KOPT-K1 (cell line): ENCODE data around the gene BAZ2B.

Source experiments
- H3K27ac ChIP-seq: fragments of 200-600 bp; sonication (generic); 2 replicates; pipeline ENCODE4 v1.5.1; 2016; ENCODE audit warnings: antibody characterized with exemption, mild to moderate bottlenecking, low read depth, low read length; ENCODE audit not compliant: poor library complexity, severe bottlenecking
- H3K36me3 ChIP-seq: fragments of 200-600 bp; sonication (generic); 2 replicates; pipeline ENCODE4 v1.5.1; 2017; ENCODE audit warnings: antibody characterized with exemption, mild to moderate bottlenecking, low read length, moderate library complexity; ENCODE audit not compliant: insufficient read depth
- H3K9me3 ChIP-seq: fragments of 200-600 bp; sonication (generic); 2 replicates; pipeline ENCODE4 v1.5.1; 2017; ENCODE audit warnings: antibody characterized with exemption, low read length, mild to moderate bottlenecking; ENCODE audit not compliant: insufficient read depth, poor library complexity, severe bottlenecking

The BAZ2B gene

DNA sequence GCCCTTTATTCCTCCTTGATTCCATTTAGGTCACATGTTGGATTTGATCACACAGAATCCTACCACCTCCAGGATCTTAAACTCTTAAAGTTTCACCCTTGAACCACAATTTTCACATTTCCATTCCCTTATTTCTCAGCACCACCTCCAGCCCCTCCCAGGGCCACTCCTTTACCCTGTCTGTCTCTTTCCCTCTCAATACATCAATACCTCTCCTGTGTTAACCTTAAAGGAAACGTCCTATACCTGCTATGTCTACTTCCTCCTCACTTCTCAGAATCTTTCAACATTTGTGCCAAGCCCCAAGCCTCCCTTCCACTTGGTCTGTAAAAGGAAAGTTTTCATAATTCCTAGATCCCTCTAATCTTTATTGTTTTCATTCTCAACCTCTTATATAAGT, 158.8 kb downstream of the BAZ2B start:
- no peaks in the 10 kb centered on the region for H3K36me3 ChIP-seq
- H3K9me3 ChIP-seq = no peaks in the 10 kb centered on the region

DNA sequence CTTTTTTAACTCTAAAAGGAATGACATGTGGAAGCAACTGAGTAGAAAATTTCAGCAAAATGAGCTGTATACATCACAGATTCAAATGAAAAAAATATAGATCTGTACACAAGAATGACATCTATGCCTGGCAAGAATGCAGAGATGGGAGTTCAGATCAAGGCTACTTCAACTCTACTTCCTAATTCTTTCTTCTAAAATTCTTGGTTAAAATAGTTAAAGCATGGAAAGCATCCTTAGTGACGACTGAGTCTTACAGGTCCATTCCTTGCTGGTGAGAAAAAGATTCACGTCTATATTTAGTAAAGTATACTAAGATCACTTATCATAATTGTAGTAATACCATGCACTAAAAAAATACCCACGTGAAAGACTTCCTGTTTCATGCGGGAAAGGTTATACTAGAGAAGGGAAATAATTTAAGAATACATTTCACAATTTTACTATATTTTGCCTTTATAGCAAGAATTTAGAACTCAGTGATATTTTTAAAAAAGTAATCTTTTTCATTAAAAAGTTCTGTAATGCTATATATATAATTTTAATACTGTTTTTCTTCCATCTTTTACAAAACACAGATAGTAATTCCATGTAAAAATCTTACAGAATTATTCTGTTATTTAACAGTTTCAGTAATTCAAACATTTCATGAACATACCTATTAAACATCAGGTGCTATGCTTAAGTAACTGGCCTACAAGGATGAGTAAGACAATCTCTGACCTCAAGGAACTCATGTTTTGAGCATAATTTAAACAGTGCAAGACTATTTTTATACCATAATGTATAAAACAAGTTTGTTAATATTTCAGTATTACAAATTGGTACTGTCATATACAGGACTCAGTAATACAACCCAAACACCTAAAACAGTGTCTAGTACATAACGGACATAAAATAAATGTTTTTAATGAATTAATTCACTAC, 159.6 kb downstream of the BAZ2B start:
- peak overlapping the region; percentile 66 for H3K27ac ChIP-seq
- H3K9me3 ChIP-seq = no peaks in the 10 kb centered on the region
- H3K36me3 ChIP-seq = no peaks in the 10 kb centered on the region

More for the DNA sequence above, 158.8 kb downstream of the BAZ2B start:
- peak overlapping the region; percentile 7 for H3K27ac ChIP-seq

DNA sequence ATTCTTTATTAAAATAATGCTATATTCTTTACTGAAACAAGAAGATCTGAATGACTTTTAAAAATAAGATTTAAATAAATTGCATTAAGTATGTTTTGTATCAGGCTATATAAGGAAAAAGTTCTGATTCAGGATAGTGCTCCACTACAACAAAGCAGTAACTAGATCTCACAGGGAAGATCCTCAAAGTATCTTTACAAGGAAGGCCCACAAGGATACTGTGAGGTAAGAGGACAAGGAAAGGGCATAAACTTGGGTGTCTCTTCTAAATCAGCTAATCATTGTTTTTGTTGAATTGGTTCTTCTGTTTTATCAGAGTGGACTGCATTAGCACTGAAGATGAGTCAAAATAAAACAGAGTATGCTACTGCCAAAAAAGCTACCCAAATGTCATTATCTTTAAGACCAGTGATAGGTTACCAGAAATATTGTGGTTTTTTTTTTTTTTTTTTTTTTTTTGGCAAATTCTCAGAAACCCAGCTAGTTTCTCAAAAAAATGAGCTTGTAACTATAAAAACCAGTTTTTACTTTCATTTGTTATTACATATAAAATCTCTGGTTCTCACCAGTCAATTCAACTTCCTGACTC, 160.9 kb downstream of the BAZ2B start:
- no peaks in the 10 kb centered on the region for H3K9me3 ChIP-seq
- H3K36me3 ChIP-seq = no peaks in the 10 kb centered on the region
- peak overlapping the region; percentile 66 for H3K27ac ChIP-seq

DNA sequence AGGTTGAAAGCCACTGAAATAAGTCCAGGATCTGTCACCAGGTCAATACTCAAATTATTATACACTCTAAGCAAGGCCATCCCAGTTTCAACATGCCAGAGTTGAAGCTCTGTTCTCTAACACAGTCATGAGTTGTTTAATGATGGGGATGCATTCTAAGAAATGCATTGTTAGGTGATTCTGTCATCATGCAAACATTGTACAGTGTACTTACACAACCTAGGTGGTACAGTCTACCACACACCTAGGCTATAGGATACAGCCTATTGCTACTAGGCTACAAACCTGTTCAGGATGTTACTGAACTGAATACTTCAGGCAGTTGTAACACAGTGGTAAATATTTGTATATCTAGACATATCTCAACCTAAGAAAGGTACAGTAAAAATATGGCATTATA, 162.2 kb downstream of the BAZ2B start:
- no peaks in the 10 kb centered on the region for H3K9me3 ChIP-seq
- H3K27ac ChIP-seq = no peak overlapping the region
- H3K36me3 ChIP-seq = no peaks in the 10 kb centered on the region

DNA sequence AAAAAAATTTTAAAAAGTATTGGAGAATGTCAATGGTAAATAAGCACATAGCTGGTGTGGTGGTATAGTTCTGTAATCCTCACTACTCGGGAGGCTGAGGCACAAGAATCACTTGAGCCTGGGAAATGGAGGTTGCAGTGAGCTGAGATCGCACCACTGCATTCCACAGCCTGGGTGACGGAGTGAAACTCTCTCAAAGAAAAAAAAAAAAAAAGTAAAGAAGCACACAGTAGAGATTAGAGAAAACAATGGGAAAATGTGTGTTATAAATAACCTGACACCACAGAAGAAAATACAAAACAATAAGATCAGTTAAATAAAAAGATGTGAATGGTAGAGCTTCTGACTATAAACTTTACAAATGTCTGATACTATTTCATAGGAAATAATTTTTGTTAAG, 166.2 kb downstream of the BAZ2B start:
- Histone ChIP-seq H3K9me3 (peaks cover 3% of the 10 kb centered on the region), H3K36me3 (no peaks in the 10 kb centered on the region), H3K27ac (no peak overlapping the region)

DNA sequence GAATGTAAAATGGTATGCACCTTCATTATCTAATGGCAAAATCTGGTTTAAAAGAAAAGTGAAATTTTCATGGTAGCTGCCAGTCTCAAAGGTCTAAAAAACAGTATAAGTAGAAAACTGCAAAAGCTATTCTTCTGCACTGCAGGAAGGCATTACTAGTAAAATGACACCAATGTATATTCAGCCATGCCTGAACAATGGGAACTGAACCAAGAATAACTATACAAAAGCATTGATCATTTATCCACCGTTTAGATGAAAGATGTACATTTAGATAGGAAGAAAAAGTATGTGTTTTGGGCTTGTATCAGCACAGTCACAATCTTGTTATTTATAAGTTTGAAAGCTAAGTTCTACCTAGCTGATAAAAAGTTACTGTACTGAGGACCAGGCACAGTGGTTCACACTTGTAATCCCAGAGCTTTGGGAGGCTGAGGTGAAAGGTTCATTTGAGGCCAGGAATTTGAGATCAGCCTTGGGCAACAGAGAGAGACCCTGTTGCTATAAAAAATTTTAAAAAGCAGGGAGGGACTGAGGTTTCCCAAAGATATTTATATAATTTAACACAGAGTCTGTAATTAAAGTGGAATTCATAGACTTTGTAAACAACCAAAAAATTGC, 166.7 kb downstream of the BAZ2B start:
- H3K36me3 ChIP-seq = no peaks in the 10 kb centered on the region
- no peak overlapping the region for H3K27ac ChIP-seq
- H3K9me3 ChIP-seq = peaks cover 3% of the 10 kb centered on the region

DNA sequence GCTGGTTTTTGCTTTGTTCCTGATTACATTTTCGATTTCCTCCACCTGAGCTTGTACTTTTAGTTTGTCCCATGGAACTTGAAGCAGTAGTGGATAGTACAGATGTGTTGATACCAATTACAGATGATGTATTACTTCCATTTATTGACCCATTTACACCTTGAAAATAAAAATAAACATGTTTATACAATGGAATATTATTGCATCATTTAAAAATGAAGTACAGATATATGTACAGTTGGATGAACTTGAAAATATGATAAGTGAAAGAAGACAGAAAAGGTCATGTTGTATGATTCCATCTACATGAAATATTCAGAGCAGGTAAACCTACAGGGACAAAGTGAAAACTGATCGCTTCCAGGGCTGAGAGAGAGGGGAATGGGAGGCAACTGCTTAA, 169.5 kb downstream of the BAZ2B start:
- H3K9me3 ChIP-seq = peaks cover 3% of the 10 kb centered on the region
- no peak overlapping the region for H3K27ac ChIP-seq
- peaks cover 8% of the 10 kb centered on the region; the same call in 1 of the 2 replicates for H3K36me3 ChIP-seq

DNA sequence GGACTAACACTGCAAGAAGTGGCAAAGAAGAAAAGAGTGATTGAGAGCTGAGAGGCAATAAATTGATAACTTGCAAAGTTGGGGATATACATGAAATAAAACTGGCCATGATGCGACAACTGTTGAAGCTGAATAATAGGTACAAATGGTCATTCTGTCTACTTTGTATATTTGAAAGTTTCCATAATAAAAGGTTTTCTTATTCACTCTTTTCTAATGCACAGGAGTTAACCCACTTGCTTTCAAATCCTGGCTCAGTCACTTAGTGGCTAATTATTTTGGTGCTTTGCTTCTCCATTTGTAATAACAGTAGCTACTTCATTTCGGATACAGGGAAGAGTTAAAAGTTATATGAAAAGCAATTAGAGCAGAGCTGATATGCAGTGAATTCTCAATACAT, 170.1 kb downstream of the BAZ2B start:
- peaks cover 8% of the 10 kb centered on the region; the same call in 1 of the 2 replicates for H3K36me3 ChIP-seq
- H3K9me3 ChIP-seq = peaks cover 3% of the 10 kb centered on the region
- no peak overlapping the region for H3K27ac ChIP-seq

DNA sequence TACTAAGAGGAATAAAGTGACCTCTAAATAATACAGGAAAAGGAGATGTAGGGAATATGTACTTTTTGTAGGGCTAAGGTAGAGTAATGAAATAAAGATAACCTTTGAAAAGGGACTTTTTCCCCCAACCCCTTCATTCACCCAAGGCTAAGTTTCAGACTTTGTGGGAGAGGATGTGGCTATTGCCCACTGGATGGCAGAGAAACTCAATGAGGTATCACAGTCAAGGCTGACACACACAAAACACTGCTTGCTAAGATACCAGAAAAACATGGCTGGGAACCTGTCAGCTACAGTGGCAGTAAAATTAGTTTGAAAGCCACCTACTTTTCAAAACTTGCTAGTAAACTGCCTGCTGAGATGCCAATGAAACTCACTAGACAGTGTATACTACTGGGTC, 171.0 kb downstream of the BAZ2B start:
- Histone ChIP-seq H3K36me3 (peaks cover 8% of the 10 kb centered on the region; the same call in 1 of the 2 replicates), H3K9me3 (peaks cover 3% of the 10 kb centered on the region), H3K27ac (no peak overlapping the region)

DNA sequence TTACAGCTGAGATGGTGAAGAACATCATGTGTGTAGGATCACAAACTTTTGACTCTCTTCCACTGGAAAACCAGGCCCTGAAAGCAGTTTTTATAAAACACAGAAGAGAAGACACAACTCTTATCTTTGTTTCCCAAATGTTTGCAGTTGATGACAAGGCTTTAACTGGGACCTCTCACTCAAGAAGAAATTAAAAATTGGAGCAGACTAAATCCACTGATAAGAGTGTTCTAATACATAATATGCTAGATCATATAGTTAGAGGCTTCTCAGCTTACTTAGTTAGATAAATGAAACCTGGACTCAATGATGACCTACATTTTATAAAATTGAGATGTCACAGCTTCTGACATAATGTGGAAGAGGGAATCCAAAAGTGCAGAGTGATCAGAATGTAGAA, 171.6 kb downstream of the BAZ2B start:
- peaks cover 8% of the 10 kb centered on the region; the same call in 1 of the 2 replicates for H3K36me3 ChIP-seq
- peaks cover 3% of the 10 kb centered on the region for H3K9me3 ChIP-seq
- H3K27ac ChIP-seq = no peak overlapping the region

DNA sequence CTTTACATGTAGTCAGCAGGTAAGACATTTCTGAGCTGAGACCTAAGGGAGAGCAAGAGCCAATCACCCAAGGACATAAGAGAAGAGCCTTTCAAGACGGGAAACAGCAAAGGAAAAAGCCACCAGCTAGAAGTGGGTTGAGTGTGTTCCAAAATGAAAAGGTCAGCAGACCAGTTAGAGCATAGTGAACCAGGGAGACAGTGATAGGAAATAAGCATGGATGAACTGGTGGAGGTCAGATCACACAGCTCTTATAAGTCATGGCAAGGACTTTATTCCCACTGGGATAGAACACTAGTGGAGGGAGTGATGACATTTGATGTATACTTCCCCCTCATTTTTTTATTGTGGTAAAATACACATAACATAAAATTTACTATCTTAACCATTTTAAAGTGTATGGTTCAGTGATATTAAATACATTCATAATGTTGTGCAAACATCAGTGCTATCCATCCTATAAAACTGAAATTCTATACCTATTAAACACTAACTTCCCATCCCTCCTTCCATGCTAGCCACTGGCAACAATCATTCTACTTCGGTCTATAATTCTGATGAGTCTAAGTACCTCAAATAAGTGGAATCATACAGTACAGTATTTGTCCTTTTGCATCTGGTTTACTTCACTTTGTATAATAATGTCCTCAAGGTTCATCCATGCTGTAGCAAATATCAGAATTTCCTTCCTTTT, 174.0 kb downstream of the BAZ2B start:
- Histone ChIP-seq H3K9me3 (no peaks in the 10 kb centered on the region), H3K36me3 (peaks cover 27% of the 10 kb centered on the region), H3K27ac (no peak overlapping the region)

DNA sequence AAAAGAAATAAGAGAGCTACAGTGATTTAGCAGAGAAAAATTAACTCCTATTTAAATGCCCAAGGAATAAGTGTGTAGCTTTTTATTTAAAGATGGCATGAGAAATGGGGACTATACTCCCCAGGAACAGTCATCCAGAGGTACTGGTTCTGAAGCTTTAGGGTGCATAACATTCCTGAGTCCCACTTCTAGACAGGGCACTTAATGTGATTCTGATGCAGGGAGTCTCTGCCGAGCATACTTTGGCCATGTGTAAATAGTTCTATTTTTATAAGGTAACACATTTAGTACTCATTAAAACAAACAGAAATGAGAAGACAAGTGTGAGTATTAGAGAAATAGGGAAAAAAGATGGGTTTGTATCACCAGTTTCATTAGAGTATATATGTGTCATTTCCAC, 175.2 kb downstream of the BAZ2B start:
- Histone ChIP-seq H3K27ac (no peak overlapping the region), H3K36me3 (peaks cover 34% of the 10 kb centered on the region), H3K9me3 (no peaks in the 10 kb centered on the region)

DNA sequence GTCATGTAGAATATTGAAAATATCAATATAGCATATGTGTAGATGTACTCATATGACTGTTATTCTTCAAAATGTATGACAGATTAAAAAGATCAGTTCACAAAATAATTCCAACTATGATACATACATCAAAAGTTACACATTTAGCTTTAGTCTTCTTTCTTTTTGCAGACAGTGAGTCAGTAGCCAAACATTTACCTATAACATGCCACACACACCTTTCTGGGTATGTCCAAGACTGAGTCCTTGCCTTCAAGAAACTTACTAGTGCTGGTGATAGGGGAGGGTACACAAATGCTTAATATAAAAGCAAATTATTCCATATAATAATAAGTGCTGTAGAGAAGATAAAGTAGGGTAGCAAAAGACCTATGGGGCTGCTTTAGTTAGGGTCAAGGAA, 176.9 kb downstream of the BAZ2B start:
- Histone ChIP-seq H3K9me3 (no peaks in the 10 kb centered on the region), H3K27ac (no peak overlapping the region), H3K36me3 (peaks cover 33% of the 10 kb centered on the region)

DNA sequence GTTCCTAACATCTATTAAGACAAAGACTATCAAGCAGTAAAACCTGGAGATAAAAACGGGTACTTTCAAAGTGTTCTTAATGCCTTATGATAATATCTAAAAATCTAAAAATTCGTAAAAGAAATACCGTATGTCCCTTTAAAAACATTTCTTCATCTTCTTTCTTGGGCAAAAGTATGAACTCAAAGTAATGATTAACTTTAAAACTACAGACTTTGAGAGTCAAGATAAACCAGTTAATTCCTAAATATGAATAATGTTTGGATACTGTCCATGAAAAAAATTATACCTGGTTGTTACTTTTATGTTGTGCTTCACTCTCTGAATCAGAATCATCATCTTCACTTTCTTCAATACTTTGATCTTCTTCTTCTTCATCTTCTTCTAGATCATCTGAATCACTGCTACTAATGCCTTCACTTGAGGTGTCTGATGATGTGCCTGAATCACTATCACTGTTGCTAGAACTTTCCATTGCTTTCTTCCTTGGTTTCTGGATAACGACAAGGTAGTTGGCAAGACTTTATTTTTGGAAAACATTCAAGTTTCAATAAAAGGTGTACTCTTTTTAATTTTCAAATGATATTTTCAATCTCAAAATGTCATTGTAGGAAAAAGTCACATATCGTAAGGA, 177.5 kb downstream of the BAZ2B start:
- H3K36me3 ChIP-seq = peaks cover 27% of the 10 kb centered on the region
- H3K27ac ChIP-seq = no peak overlapping the region
- no peaks in the 10 kb centered on the region for H3K9me3 ChIP-seq
